GM19239 (cell line): Measurements from ENCODE around the gene DIPK1B.
A peak's percentile ranks its signal among the peaks of the same experiment; 100 is the strongest.

Experiments used
- DNase-seq: peaks from one replicate; pipeline ENCODE4 v3.0.0; 2011; ENCODE audit warnings: low spot score; ENCODE audit not compliant: insufficient read length
- FAIRE-seq: peaks from 2 replicates; lab custom pipeline; 2011; peaks lifted over from hg19 to GRCh38; lab: Jason Lieb, UNC

DIPK1B gene

GRCh38 chr9:136685216-136685615 lies 27.2 kb upstream of the DIPK1B start:
- DNase-seq = no peak
- no peak for FAIRE-seq

DNA sequence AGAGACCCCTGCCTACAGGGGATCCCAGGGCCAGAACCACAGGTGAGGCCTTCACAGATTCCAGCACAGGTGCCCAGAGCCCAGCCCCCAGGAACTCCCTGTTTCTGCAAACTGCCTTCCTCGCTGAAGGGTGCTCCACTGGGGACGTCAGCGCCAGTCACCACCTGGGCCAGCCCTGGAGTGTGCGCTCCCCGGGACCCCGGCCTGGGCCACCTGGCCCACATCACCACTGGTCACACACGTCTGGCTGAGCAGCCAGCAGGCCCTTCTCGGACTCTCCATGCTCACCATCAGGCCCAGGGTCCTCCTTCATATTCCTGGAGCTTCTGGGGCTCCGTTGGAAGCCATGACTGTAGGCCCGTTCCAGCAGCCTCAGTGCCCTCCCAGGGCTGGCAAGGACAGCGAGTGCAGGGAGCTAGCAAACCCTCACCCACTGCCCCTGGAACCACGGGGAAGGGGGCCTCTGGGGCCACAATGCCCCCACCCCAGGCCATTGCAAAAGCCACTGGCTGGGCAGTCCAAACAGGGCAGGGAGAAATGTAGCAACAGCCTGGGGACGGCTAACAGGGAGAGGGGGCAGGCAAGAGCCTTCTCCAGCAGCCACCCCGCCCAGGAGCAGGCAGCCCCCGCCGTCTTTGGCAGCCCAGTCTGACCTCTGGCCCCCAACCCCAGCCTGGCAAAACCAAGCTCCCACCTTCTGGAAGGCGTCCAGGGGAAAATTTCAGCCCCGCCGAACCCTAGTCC lies 26.4 kb upstream of the DIPK1B start:
- FAIRE-seq (peak; percentile 75), DNase-seq (no peak)

GRCh38 chr9:136686534-136686793 lies 25.9 kb upstream of the DIPK1B start:
- FAIRE-seq (peak; percentile 11), DNase-seq (no peak)

DNA sequence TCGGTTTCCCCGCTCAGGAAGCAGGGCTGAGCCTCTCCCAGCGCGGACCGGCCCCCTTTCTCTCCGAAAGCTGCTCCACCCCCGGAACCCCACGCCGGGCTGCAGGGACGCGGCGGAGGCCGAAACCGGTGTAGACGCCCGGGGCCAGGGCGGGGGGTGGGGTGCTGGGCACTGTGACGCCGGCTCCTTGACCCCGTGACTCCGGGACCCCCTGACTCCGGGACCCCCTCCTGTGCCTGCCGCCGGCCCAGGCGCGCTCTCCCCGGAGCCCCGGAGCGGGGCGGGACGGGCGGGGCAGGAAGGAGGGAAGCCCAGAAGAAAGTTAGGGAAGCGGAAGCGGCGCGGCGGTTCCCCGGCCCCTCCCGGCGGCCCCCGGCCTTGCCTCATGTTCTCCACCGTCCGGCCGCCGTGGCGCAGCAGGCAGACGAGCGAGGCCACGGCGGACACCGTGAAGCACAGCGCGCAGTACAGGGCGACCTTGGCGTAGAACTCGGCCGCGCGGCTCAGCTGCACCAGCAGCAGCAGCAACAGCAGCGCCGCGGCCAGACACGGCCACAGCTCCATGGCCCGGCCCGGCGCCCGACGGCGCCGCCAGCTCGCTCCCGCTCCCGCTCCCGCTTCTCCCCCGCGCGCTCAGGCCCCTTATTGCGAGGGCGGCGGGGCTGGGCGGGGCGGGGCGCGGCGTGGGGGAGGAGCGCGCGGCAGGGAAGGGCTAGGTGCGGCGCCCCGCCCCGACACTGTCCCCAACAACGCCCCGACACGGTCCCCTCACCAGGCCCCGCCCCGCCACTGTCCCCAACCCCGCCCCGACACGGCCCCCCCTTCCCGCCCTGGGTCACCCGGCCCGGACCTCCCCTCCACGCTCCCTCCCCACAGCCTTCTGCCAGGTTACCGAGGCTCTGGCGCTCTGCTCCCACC lies 25.3 kb upstream of the DIPK1B start, which contains the start of gene AGPAT2:
AGPAT2 (minus strand) TSS at position 664 of the 918 bp plus-strand sequence; CDS start at position 564, 100 bp downstream.
- FAIRE-seq (no peak), DNase-seq (peak; percentile 94)

GRCh38 chr9:136687721-136688223 lies 24.6 kb upstream of the DIPK1B start:
- no peak for DNase-seq

DNA sequence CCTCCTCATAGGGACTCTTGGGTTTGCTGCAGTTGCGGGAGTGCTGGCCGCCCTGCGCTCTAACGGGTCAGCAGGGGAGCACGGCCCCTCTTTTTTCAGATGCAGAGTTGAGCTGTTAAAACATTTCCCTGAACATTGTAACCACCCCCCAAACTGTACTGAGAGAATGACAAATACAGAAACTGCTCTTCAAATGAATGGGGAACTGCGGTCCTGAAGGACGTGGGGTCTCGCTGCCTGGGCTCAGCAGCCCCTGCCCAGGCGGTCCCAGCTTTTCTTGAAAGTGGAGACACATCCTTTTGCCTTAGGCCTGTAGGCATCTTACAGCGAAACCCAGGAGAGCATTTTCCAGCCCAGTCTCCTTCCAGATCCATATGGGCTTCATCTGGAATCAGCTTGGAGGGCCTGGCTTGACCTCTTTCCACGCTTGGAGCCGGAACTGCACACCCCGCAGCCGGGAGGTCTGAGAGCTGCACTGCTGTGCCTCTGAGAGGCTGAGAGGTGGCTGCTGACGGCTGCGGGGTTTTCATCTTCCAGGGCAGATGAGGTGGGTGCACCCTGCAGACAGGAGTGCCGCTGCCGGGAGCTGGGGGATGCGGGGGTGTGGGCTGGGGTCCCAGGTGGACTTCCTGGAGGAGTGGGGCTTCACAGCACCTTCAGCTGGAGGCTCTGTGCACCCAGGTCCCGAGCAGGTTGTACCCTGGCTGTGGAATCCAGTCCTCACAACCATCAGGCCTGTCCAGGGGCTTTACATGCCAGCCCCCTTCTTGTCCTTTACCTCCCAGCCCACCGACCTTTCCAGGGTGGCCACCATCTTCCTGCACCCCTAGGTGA lies 23.9 kb upstream of the DIPK1B start:
- FAIRE-seq (peak; percentile 33), DNase-seq (no peak)

More at GRCh38 chr9:136687721-136688223, 24.6 kb upstream of the DIPK1B start:
- no peak for FAIRE-seq

DNA sequence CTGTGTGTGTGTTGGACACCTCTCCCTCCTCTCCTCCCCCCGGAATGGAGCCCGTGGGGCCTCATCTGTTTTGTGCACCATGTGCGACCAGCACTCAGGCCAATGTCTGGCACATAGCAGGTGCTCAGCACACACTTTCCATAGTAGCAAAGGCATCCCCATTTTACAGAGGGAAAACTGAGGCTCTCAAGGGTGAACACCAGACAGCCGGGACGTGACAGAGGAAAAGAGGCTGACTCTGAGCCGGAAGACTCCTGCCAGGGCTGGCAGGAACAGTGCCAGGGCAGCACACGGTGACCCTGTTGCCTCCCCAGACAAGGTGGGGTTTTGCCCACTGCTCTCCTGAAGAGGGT lies 23.3 kb upstream of the DIPK1B start:
- no peak for DNase-seq
- no peak for FAIRE-seq

GRCh38 chr9:136690104-136690805 lies 22.1 kb upstream of the DIPK1B start:
- FAIRE-seq (no peak), DNase-seq (no peak)

GRCh38 chr9:136690806-136691261 lies 21.5 kb upstream of the DIPK1B start:
- FAIRE-seq (no peak), DNase-seq (no peak)

DNA sequence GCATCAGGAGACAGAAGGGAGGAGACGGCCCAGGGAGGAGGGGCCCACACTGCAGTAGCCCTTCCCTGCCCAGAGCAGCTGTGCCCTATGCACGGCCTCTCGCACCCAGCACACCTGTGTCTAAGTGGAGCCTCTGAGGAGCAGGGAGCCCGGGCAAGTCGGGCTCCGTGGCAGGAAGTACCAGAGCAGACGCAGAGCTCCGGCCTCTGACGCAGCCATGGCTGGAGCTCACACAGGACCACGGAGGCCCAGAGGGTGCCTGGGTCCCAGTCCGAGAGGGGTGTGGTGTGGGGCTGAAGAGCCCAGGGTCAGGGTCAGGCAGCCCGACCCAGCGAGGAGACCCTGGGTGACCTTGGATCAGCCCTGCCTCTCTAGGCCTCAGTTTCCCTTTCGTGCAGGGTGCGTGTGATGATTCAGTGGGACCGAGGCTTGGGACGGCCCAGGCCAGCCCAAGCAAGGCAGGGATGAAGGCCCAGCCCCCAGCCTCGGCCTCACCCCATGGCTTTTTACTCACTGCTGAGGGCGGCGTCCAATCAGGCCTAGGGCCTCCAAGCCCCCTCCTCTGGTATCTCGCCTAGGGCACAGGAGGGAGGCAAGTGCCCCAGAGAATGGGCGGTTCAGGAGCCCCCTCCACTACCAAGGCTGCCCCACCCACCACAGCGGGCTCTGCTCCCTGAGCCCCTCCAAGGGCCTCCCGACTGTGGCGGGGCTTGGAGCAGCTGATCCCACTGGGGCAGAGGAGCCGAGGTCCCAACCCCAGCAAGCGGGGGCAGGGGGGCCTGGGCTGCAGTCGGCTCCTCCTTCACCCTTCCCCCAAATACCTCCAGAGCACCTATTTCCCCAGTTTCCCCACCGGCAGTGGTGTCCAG lies 20.8 kb upstream of the DIPK1B start:
- DNase-seq (no peak), FAIRE-seq (no peak)

GRCh38 chr9:136692185-136693134 lies 19.9 kb upstream of the DIPK1B start:
- no peak for DNase-seq
- no peak for FAIRE-seq

DNA sequence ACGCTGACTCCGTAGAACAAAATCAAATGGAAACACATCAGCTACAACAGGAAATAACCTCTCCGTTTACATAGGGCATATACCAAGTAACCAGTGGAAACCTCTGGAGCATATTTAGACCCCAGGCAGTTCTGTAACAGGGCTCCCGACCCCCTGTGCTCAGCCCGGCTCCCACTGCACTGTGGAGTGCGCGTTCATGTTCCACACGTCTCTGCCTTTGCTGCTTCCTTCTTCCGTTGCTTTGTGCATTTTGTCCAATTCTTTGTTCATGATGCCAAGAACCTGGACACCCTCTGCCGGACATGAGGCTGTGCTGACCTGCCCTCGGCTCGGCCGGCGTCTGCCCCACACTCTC lies 19.3 kb upstream of the DIPK1B start:
- DNase-seq (no peak), FAIRE-seq (no peak)

- no peak for DNase-seq
- no peak for FAIRE-seq
Measured at GRCh38 chr9:136693490-136694162, 18.7 kb upstream of the DIPK1B start.

DNA sequence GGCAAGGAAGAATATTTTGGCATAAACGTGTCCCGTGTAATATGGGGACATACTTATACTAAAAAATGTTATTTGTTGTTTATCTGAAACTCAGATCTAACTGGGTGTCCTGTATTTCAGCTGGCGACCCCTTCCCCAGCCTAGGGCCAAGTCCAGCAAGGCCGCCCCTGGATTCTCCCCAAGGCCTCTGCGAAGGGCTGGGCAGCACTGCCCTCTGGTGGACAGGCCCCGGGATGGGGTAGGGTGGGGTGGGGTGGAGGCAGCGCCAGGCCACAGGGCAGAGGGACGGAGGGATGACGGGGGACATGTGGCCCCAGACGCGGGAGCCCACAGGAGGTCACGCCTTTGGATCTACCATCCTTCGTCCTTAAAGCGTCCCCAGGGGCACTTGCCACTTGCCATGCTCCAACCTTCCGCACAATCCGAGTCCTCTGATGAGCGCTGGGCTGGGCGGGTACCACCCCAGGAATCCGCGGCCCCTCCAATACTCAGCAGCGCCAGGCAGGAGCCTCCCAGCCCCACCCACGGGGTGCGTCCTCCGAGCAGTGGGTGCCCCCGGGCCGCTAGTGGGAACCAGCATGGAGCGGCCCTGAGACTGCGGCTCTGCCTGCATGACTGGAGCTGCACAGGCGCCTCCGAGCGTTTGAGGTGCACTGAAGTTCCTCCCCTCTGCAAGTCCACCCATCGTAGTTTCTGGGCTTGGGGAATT lies 18.1 kb upstream of the DIPK1B start:
- FAIRE-seq (no peak), DNase-seq (no peak)

DNA sequence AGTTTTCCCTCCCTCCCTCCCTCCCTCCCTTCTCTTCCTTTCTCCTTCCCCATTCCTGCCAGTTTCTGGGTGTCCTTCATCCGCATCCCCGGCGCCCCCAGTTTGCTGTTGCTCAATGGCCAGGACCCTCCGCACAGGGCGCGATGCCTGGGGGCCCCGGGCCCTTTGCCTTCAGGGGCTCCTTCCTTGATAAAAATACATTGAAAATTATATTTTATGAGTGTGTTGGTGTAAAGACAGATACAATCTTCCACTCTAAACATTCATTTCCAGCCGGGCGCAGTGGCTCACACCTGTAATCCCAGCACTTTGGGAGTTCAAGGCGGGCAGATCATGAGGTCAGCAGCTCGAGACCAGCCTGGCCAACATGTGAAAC lies 17.5 kb upstream of the DIPK1B start:
- FAIRE-seq (no peak), DNase-seq (no peak)

DNA sequence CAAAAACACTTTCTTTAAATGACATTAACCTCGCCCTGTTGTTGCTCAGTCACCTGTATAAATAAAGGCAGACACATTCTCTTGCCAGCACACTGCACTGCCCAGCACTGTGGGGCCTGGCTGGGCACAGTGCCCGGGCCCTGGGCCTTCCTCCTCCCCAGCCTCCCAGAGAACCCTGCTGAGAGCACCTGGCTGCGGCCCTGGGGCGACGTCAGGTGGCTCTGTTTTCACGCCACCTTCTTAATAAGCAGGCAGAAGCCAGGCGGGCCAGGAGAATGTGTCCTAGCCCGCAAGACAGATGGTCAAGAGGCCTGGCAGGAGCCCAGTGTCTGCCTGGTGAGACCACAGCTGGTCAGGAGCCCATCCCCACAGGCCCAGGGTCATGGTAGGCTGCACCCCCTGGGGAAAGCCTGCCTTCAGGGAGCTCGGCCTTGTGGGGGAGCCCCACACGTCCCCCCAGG lies 16.9 kb upstream of the DIPK1B start:
- FAIRE-seq (no peak), DNase-seq (no peak)

DNA sequence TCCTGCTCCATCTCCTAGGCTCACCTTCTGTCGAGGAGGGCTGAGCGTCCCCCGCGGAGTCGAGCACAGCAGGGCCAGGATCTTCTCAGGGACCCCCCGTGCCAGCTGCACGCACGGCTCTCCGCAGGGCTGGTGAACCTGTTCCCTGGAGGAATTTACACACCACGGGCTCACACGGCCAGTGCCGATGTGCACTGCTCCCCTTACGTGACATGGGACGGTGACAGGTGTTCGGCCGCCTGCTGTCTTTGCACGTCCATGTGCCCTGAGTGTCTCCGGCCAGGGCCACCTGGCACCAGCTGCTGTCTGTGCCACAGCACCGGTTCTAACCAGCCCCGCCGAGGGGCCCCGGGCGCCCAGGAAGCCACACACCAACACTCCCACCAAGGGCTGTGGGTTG lies 16.4 kb upstream of the DIPK1B start:
- DNase-seq (no peak), FAIRE-seq (no peak)
